T1000 (cell line): ENCODE data around the gene AKAP13.
"Not testable (repeated sequence)": the region's sequence is repeated elsewhere in the genome, so short reads cannot be mapped to it uniquely, and the experiment has no call there.

Experiments used
- DNase-seq: peaks from one replicate; lab custom pipeline; 2025; ENCODE audit warnings: mixed read lengths; lab: John Stamatoyannopoulos, UW

The AKAP13 gene

GRCh38 chr15:85350395-85350794 lies 30.0 kb upstream of the AKAP13 start:
- DNase-seq = no peak

- DNase-seq = not testable (repeated sequence)
These were observed 28.9 kb upstream of the AKAP13 start for GRCh38 chr15:85351501-85351900.

- no peak for DNase-seq
These were observed 28.4 kb upstream of the AKAP13 start for GRCh38 chr15:85351965-85352364.

- no peak for DNase-seq
These were observed 26.9 kb upstream of the AKAP13 start for GRCh38 chr15:85353516-85353915.

- DNase-seq = peak; percentile 4
These were observed 25.9 kb upstream of the AKAP13 start for GRCh38 chr15:85354461-85354860.

GRCh38 chr15:85354948-85355347 lies 25.5 kb upstream of the AKAP13 start:
- no peak for DNase-seq

GRCh38 chr15:85356276-85356675 lies 24.1 kb upstream of the AKAP13 start:
- no peak for DNase-seq

- DNase-seq = no peak
These were observed 19.1 kb upstream of the AKAP13 start for GRCh38 chr15:85361323-85361722.

- no peak for DNase-seq
These were observed 17.8 kb upstream of the AKAP13 start for GRCh38 chr15:85362436-85363081.

- DNase-seq = no peak
These were observed 14.4 kb upstream of the AKAP13 start for GRCh38 chr15:85365980-85366379.

- no peak for DNase-seq
These were observed 12.7 kb upstream of the AKAP13 start for GRCh38 chr15:85367741-85368140.

GRCh38 chr15:85374831-85375230 lies 5.6 kb upstream of the AKAP13 start:
- DNase-seq = no peak

- DNase-seq = no peak
These were observed 3.1 kb upstream of the AKAP13 start for GRCh38 chr15:85377269-85377668.

GRCh38 chr15:85377986-85378385 lies 2.4 kb upstream of the AKAP13 start:
- DNase-seq = no peak

- no peak for DNase-seq
These were observed 836 bp upstream of the AKAP13 start for GRCh38 chr15:85379403-85380131.

GRCh38 chr15:85380812-85381642 lies 624 bp downstream of the AKAP13 start:
- no peak for DNase-seq

GRCh38 chr15:85381850-85382751 lies 1.7 kb downstream of the AKAP13 start:
- no peak for DNase-seq

GRCh38 chr15:85382942-85383341 lies 2.5 kb downstream of the AKAP13 start:
- no peak for DNase-seq

GRCh38 chr15:85383470-85384148 lies 3.2 kb downstream of the AKAP13 start:
- DNase-seq = no peak

- no peak for DNase-seq
These were observed 5.9 kb downstream of the AKAP13 start for GRCh38 chr15:85386261-85386660.
